Progenitor cell of endocrine pancreas (in vitro differentiated cells): ENCODE results near the gene NEUROD2. TPM values are rescaled to one million over a fixed set of nuclear protein-coding genes. Genes with fewer than 3 reads are reported as not detected.
A peak's percentile ranks its signal among the peaks of the same experiment; 100 is the strongest.

Source experiments
- DNase-seq: peaks from one replicate; pipeline ENCODE4 v3.0.0; 2021; ENCODE audit warnings: low spot score; ENCODE audit not compliant: unreplicated experiment
- H3K27ac Mint-ChIP-seq: 2 replicates; pipeline ENCODE4 v1.8.0; 2021; ENCODE audit warnings: mild to moderate bottlenecking, moderate library complexity, mixed read lengths
- H3K27me3 Mint-ChIP-seq: 2 replicates; pipeline ENCODE4 v1.8.0; 2021; ENCODE audit warnings: mixed read lengths
- H3K36me3 Mint-ChIP-seq: 2 replicates; pipeline ENCODE4 v1.8.0; 2022; ENCODE audit warnings: mixed read lengths; ENCODE audit not compliant: insufficient read depth
- H3K4me1 Mint-ChIP-seq: 2 replicates; pipeline ENCODE4 v1.8.0; 2021; ENCODE audit warnings: low read depth, mixed read lengths
- H3K4me3 Mint-ChIP-seq: 2 replicates; pipeline ENCODE4 v1.8.0; 2021; ENCODE audit warnings: low read depth, mild to moderate bottlenecking, moderate library complexity, mixed read lengths
- H3K9me3 Mint-ChIP-seq: 2 replicates; pipeline ENCODE4 v1.8.0; 2021; ENCODE audit warnings: low read depth, mixed read lengths
- CTCF ChIP-seq: fragments of 200-600 bp; sonication (generic); IDR thresholded peaks from one replicate; pipeline ENCODE4 v1.5.0; 2021; ENCODE audit warnings: antibody characterized with exemption, mild to moderate bottlenecking; ENCODE audit not compliant: unreplicated experiment
- total RNA-seq: library from RNA; stranded (reverse); gene quantifications from 2 replicates; pipeline ENCODE4 v1.2.1, GENCODE V29; 2021

The NEUROD2 gene
- total RNA-seq, 1 donor from 2014 or later, result not detected

- no peaks in the 10 kb centered on the region for H3K36me3 Mint-ChIP-seq
- H3K4me1 Mint-ChIP-seq, result peaks cover 10% of the 10 kb centered on the region
- TF ChIP-seq CTCF, result no peak
- peaks cover 70% of the 10 kb centered on the region for H3K27me3 Mint-ChIP-seq
- H3K27ac Mint-ChIP-seq, result no peak within 1 kb of the TSS
- H3K4me3 Mint-ChIP-seq, result peak within 1 kb of the TSS; percentile 46
- no peaks in the 10 kb centered on the region for H3K9me3 Mint-ChIP-seq
- no peak for DNase-seq
Measured at GRCh38 chr17:39626171-39627046, 18.7 kb upstream of the NEUROD2 start, which contains the start of gene PPP1R1B. PPP1R1B (plus strand) TSS chr17:39626952; CDS start chr17:39627393, 441 bp downstream.

GRCh38 chr17:39625198-39625785 lies 17.6 kb upstream of the NEUROD2 start:
- no peak overlapping the region for H3K4me3 Mint-ChIP-seq

GRCh38 chr17:39624313-39624712 lies 16.6 kb upstream of the NEUROD2 start:
- Mint-ChIP-seq H3K4me3 (no peak overlapping the region), H3K36me3 (no peaks in the 10 kb centered on the region), H3K4me1 (peaks cover 7% of the 10 kb centered on the region), H3K27me3 (peaks cover 68% of the 10 kb centered on the region), H3K9me3 (no peaks in the 10 kb centered on the region), H3K27ac (no peak overlapping the region)
- no peak for TF ChIP-seq CTCF
- no peak for DNase-seq

More at GRCh38 chr17:39625198-39625785, 17.6 kb upstream of the NEUROD2 start:
- H3K4me1 Mint-ChIP-seq, result peaks cover 7% of the 10 kb centered on the region
- H3K27me3 Mint-ChIP-seq, result peaks cover 68% of the 10 kb centered on the region
- DNase-seq, result no peak
- no peak for TF ChIP-seq CTCF
- no peaks in the 10 kb centered on the region for H3K36me3 Mint-ChIP-seq
- H3K9me3 Mint-ChIP-seq, result no peaks in the 10 kb centered on the region
- no peak overlapping the region for H3K27ac Mint-ChIP-seq

- peak; percentile 86 for TF ChIP-seq CTCF
- Mint-ChIP-seq H3K9me3 (no peaks in the 10 kb centered on the region), H3K4me3 (no peak overlapping the region), H3K27me3 (peaks cover 69% of the 10 kb centered on the region), H3K36me3 (no peaks in the 10 kb centered on the region), H3K27ac (no peak overlapping the region), H3K4me1 (peaks cover 7% of the 10 kb centered on the region)
- peak; percentile 85 for DNase-seq
Measured at GRCh38 chr17:39623356-39623950, 15.7 kb upstream of the NEUROD2 start.

GRCh38 chr17:39622380-39623006 lies 14.8 kb upstream of the NEUROD2 start:
- no peak for DNase-seq
- Mint-ChIP-seq H3K27ac (no peak overlapping the region), H3K4me3 (no peak overlapping the region), H3K4me1 (peaks cover 5% of the 10 kb centered on the region), H3K27me3 (peaks cover 65% of the 10 kb centered on the region), H3K36me3 (no peaks in the 10 kb centered on the region), H3K9me3 (no peaks in the 10 kb centered on the region)
- no peak for TF ChIP-seq CTCF
